Breast epithelium (tissue), 4 donors: Measurements from ENCODE around the gene UNC13C. TPM values are rescaled to one million over a fixed set of nuclear protein-coding genes. Genes with fewer than 3 reads are reported as not detected.

ENCODE experiments used
- DNase-seq, 2 donors: peaks; one replicate each; pipeline ENCODE4 v3.0.0-alpha.2; 2019; ENCODE audit warnings: low spot score in 2 of 2
- H3K27ac ChIP-seq, 2 donors: fragments of 200-600 bp; sonication (generic) in 1 of 2; one replicate each; pipeline ENCODE4 v1.5.1; 2016 to 2019; ENCODE audit warnings: mild to moderate bottlenecking in 1 of 2
- H3K27me3 ChIP-seq, 2 donors: fragments of 200-600 bp; sonication (generic) in 1 of 2; one replicate each; pipeline versions ENCODE4 v1.5.1 to v1.6.0; 2017 to 2019; ENCODE audit warnings: control low read depth in 1 of 2, mild to moderate bottlenecking in 1 of 2
- H3K36me3 ChIP-seq: fragments of 200-600 bp; one replicate; pipeline ENCODE4 v1.5.1; 2019
- H3K4me1 ChIP-seq, 2 donors: fragments of 200-600 bp; sonication (generic); one replicate each; pipeline ENCODE4 v1.5.1; 2016 to 2019; ENCODE audit warnings: control low read depth in 1 of 2
- H3K4me3 ChIP-seq, 3 donors: fragments of 200-600 bp; sonication (generic); 1 replicate in 2 of 3; 2 replicates in 1 of 3; pipeline ENCODE4 v1.5.1; 2016 to 2019; ENCODE audit warnings: mild to moderate bottlenecking in 3 of 3, moderate library complexity in 2 of 3
- H3K9me3 ChIP-seq, 2 donors: fragments of 200-600 bp; sonication (generic) in 1 of 2; one replicate each; pipeline ENCODE4 v1.5.1; 2016 to 2019; ENCODE audit warnings: control low read depth in 1 of 2
- CTCF ChIP-seq, 3 donors: fragments of 450-650 bp; IDR thresholded peaks; one replicate each; pipeline ENCODE4 v1.5.1; 2016 to 2017; ENCODE audit warnings: antibody characterized with exemption in 3 of 3, mild to moderate bottlenecking in 3 of 3, moderate library complexity in 3 of 3
- POLR2A ChIP-seq: fragments of 450-650 bp; IDR thresholded peaks from one replicate; pipeline ENCODE4 v1.6.1; 2016; ENCODE audit warnings: antibody characterized with exemption, mild to moderate bottlenecking, moderate library complexity
- POLR2AphosphoS5 ChIP-seq, 3 donors: sonication (generic); formaldehyde crosslinking; IDR thresholded peaks; one replicate each; pipeline ENCODE4 v1.6.1; 2017; ENCODE audit warnings: antibody characterized with exemption in 3 of 3
- intact Hi-C: fragments of 100-400 bp; cut with DNase I; formaldehyde crosslinking; loops from one replicate; pipeline ENCODE4 v1.15.1; 2023; ENCODE audit warnings: low total_unique reads
- total RNA-seq, 3 donors: library from RNA; depleted of rRNA; stranded (reverse); fragments of >200 nt; gene quantifications; one replicate each; pipeline ENCODE4 v1.1.0, GENCODE V29; 2016

Gene UNC13C
- total RNA-seq, 3 donors from 2014 or later: 0.32 to 2.9 (median 0.88) TPM

GRCh38 chr15:54660356-54660755 lies 682.1 kb downstream of the UNC13C start:
- intact Hi-C loops: no loop called here
- Histone ChIP-seq H3K4me3 (no peak overlapping the region), H3K36me3 (no peaks in the 10 kb centered on the region), H3K27me3 (no peaks in the 10 kb centered on the region), H3K4me1 (no peaks in the 10 kb centered on the region), H3K27ac (no peak overlapping the region), H3K9me3 (no peaks in the 10 kb centered on the region)
- no peak for DNase-seq
- TF ChIP-seq POLR2A (no peak), POLR2AphosphoS5 (IDR thresholded peaks at IDR 0.05) (no peak), CTCF (IDR thresholded peaks at IDR 0.05) (no peak)

GRCh38 chr15:54675241-54675640 lies 697.0 kb downstream of the UNC13C start:
- TF ChIP-seq POLR2AphosphoS5 (IDR thresholded peaks at IDR 0.05) (no peak), CTCF (IDR thresholded peaks at IDR 0.05) (no peak), POLR2A (no peak)
- Histone ChIP-seq H3K9me3 (peaks cover 4 to 26% of the 10 kb centered on the region in 2 donors), H3K4me1 (no peaks in the 10 kb centered on the region), H3K36me3 (no peaks in the 10 kb centered on the region), H3K4me3 (no peak overlapping the region), H3K27ac (no peak overlapping the region), H3K27me3 (no peaks in the 10 kb centered on the region)
- no peak for DNase-seq
- intact Hi-C loops: no loop called here

GRCh38 chr15:54681584-54681983 lies 703.3 kb downstream of the UNC13C start:
- Histone ChIP-seq H3K4me1 (no peaks in the 10 kb centered on the region), H3K27me3 (no peaks in the 10 kb centered on the region), H3K27ac (no peak overlapping the region), H3K4me3 (no peak overlapping the region), H3K9me3 (no peaks in the 10 kb centered on the region), H3K36me3 (peaks cover 7% of the 10 kb centered on the region)
- TF ChIP-seq POLR2AphosphoS5 (IDR thresholded peaks at IDR 0.05) (no peak), POLR2A (no peak), CTCF (IDR thresholded peaks at IDR 0.05) (no peak)
- DNase-seq: no peak
- intact Hi-C loops: no loop called here

Other genes with a start within 250 kb of the UNC13C start
- 1 to 10 TPM in 1 of 3 donors, under 1 TPM in 1, not detected in 1; 0.66 to 1.2 TPM for gene WDR72, start 218.8 kb upstream of the UNC13C start, total RNA-seq